Liver (tissue), 9 donors: ENCODE measurements around the gene AFP. TPM values are rescaled to one million over a fixed set of nuclear protein-coding genes. Genes with fewer than 3 reads are reported as not detected.

Experiments
- DNase-seq: peaks from one replicate; pipeline ENCODE4 v3.0.0-alpha.2; 2017; ENCODE audit warnings: low spot score
- H3K27ac ChIP-seq, 2 donors: one replicate each; pipeline ENCODE4 v1.7.0; 2013; ENCODE audit warnings: inconsistent platforms in 2 of 2, low read length in 2 of 2, control low read depth in 1 of 2, low read depth in 1 of 2, mild to moderate bottlenecking in 1 of 2
- H3K27me3 ChIP-seq, 4 donors: one replicate each; pipeline versions ENCODE4 v1.6.1 to v1.7.0; 2013; ENCODE audit warnings: low read length in 3 of 4, inconsistent platforms in 1 of 4, mild to moderate bottlenecking in 1 of 4, moderate library complexity in 1 of 4; ENCODE audit not compliant: control insufficient read depth in 4 of 4, insufficient read depth in 4 of 4
- H3K36me3 ChIP-seq, 4 donors: one replicate each; pipeline versions ENCODE4 v1.6.1 to v1.7.0; 2013; ENCODE audit warnings: low read length in 3 of 4, mild to moderate bottlenecking in 3 of 4, low read depth in 1 of 4, moderate library complexity in 1 of 4; ENCODE audit not compliant: control insufficient read depth in 4 of 4, insufficient read depth in 3 of 4
- H3K4me1 ChIP-seq, 4 donors: one replicate each; pipeline versions ENCODE4 v1.6.1 to v1.7.0; 2013; ENCODE audit warnings: low read length in 3 of 4, mild to moderate bottlenecking in 3 of 4, moderate library complexity in 1 of 4; ENCODE audit not compliant: control insufficient read depth in 4 of 4, insufficient read depth in 4 of 4
- H3K4me3 ChIP-seq, 3 donors: one replicate each; pipeline versions ENCODE4 v1.6.1 to v1.7.0; 2013; ENCODE audit warnings: low read length in 3 of 3, control low read depth in 1 of 3, low read depth in 1 of 3, mild to moderate bottlenecking in 1 of 3
- H3K9ac ChIP-seq, 2 donors: one replicate each; pipeline ENCODE4 v1.7.0; 2013; ENCODE audit warnings: low read length in 2 of 2, mild to moderate bottlenecking in 2 of 2, moderate library complexity in 2 of 2, control low read depth in 1 of 2, low read depth in 1 of 2
- H3K9me3 ChIP-seq, 4 donors: one replicate each; pipeline versions ENCODE4 v1.6.1 to v1.7.0; 2013; ENCODE audit warnings: low read length in 3 of 4; ENCODE audit not compliant: control insufficient read depth in 4 of 4
- ATF3 ChIP-seq: IDR thresholded peaks from 2 replicates; pipeline ENCODE4 v1.6.1; 2016; ENCODE audit warnings: antibody characterized with exemption
- CTCF ChIP-seq: fragments of 150-350 bp; IDR thresholded peaks from 2 replicates; pipeline ENCODE4 v1.5.1; 2017; ENCODE audit warnings: improper control_type of control experiment, low read depth, low read length; ENCODE audit not compliant: missing input control
- EGR1 ChIP-seq, 2 donors: IDR thresholded peaks; 2 replicates each; pipeline ENCODE4 v1.6.1; 2016 to 2018; ENCODE audit warnings: antibody characterized with exemption in 2 of 2, low read depth in 2 of 2
- FOXA1 ChIP-seq: IDR thresholded peaks from 2 replicates; pipeline ENCODE4 v1.6.1; 2016; ENCODE audit warnings: antibody characterized with exemption
- FOXA2 ChIP-seq: IDR thresholded peaks from 2 replicates; pipeline ENCODE4 v1.6.1; 2016; ENCODE audit warnings: antibody characterized with exemption
- GABPA ChIP-seq, 2 donors: IDR thresholded peaks in 1 of 2; conservative IDR thresholded peaks in 1 of 2; 2 replicates each; pipeline ENCODE4 v1.6.1; 2016; ENCODE audit warnings: antibody characterized with exemption in 2 of 2, mild to moderate bottlenecking in 1 of 2, moderate library complexity in 1 of 2
- HNF4A ChIP-seq, 2 donors: conservative IDR thresholded peaks; 2 replicates each; pipeline ENCODE4 v1.6.1; 2016; ENCODE audit warnings: antibody characterized with exemption in 2 of 2, mild to moderate bottlenecking in 2 of 2
- HNF4G ChIP-seq: IDR thresholded peaks from 2 replicates; pipeline ENCODE4 v1.6.1; 2016; ENCODE audit warnings: antibody characterized with exemption
- JUND ChIP-seq, 2 donors: IDR thresholded peaks; 2 replicates each; pipeline ENCODE4 v1.6.1; 2016; ENCODE audit warnings: antibody characterized with exemption in 2 of 2
- MAX ChIP-seq: IDR thresholded peaks from 2 replicates; pipeline ENCODE4 v1.6.1; 2016; ENCODE audit warnings: antibody characterized with exemption
- NR2F2 ChIP-seq: IDR thresholded peaks from 2 replicates; pipeline ENCODE4 v1.6.1; 2016; ENCODE audit warnings: antibody characterized with exemption
- RAD21 ChIP-seq, 2 donors: IDR thresholded peaks; 2 replicates each; pipeline ENCODE4 v1.6.1; 2016; ENCODE audit warnings: antibody characterized with exemption in 2 of 2, mild to moderate bottlenecking in 2 of 2
- REST ChIP-seq: IDR thresholded peaks from 2 replicates; pipeline ENCODE4 v1.6.1; 2016; ENCODE audit warnings: antibody characterized with exemption, mild to moderate bottlenecking
- RXRA ChIP-seq, 2 donors: IDR thresholded peaks; 2 replicates each; pipeline ENCODE4 v1.6.1; 2017 to 2018; ENCODE audit warnings: antibody characterized with exemption in 2 of 2, mild to moderate bottlenecking in 1 of 2
- SP1 ChIP-seq: IDR thresholded peaks from 2 replicates; pipeline ENCODE4 v1.6.1; 2018; ENCODE audit warnings: antibody characterized with exemption, mild to moderate bottlenecking
- TAF1 ChIP-seq: conservative IDR thresholded peaks from 2 replicates; pipeline ENCODE4 v1.6.1; 2016; ENCODE audit warnings: antibody characterized with exemption, mild to moderate bottlenecking
- YY1 ChIP-seq: IDR thresholded peaks from 2 replicates; pipeline ENCODE4 v1.6.1; 2016; ENCODE audit warnings: antibody characterized with exemption, mild to moderate bottlenecking
- WGBS: extraction: QIAGEN DNeasy Blood & Tissue Kit; methylation state at CpG from one replicate; pipeline ENCODE4 v1.1.7; 2013; 5-methylcytosine and 5-hydroxymethylcytosine counted together
- polyA plus RNA-seq, 2 donors: library from polyadenylated mRNA; stranded (reverse) in 1 of 2; unstranded in 1 of 2; fragments of 200-250 nt in 1 of 2; fragments of >200 nt in 1 of 2; fragmentation: Nextera tagmentation in 1 of 2; extraction: Ambion mirVana in 1 of 2; gene quantifications; one replicate each; pipeline versions ENCODE4 v1.2.1 to v1.2.3, GENCODE V29; 2013 to 2015
- total RNA-seq, 2 donors: library from RNA; depleted of rRNA; stranded (reverse); fragments of >200 nt; gene quantifications; one replicate each; pipeline ENCODE4 v1.2.3, GENCODE V29; 2014
- donor health status: healthy.
- donor health status: healthy.
- donor health status: healthy.
- donor health status: healthy.
- donor health status: healthy.

The AFP gene
- total and polyA plus RNA-seq, 4 donors, result 1.0 to 3,875 (median 5.7) TPM

GRCh38 chr4:73431813-73432168 lies 4.2 kb upstream of the AFP start:
- no peak for TF ChIP-seq REST
- TF ChIP-seq FOXA2, result no peak
- no peak for TF ChIP-seq YY1
- TF ChIP-seq NR2F2, result no peak
- TF ChIP-seq GABPA (IDR thresholded peaks at IDR 0.05 in 1 of 2, conservative IDR thresholded peaks at IDR 0.05 in 1 of 2), result no peak
- TF ChIP-seq EGR1 (IDR thresholded peaks at IDR 0.05; ENCODE audit: low read depth in 2 of 2), result no peak
- no peak for TF ChIP-seq HNF4G
- no peak for TF ChIP-seq SP1
- no peak for TF ChIP-seq CTCF
- TF ChIP-seq RAD21 (IDR thresholded peaks at IDR 0.05), result no peak
- no peak for TF ChIP-seq TAF1
- DNase-seq, result no peak

GRCh38 chr4:73432169-73433000 lies 3.6 kb upstream of the AFP start:
- no peaks in the 10 kb centered on the region for H3K27me3 ChIP-seq
- peak overlapping the region in 1 of 3 donors; percentile 22 for H3K4me3 ChIP-seq
- no peaks in the 10 kb centered on the region for H3K36me3 ChIP-seq
- H3K9ac ChIP-seq, result no peak overlapping the region
- H3K27ac ChIP-seq, result peak overlapping the region; percentile 9 to 59
- DNase-seq, result no peak
- H3K4me1 ChIP-seq, result peaks cover 3 to 29% (median 22%) of the 10 kb centered on the region in 4 donors
- no peaks in the 10 kb centered on the region for H3K9me3 ChIP-seq
- WGBS, result 28% methylated on average over 5 of the region's 5 CpGs
- TF ChIP-seq HNF4G (peak; percentile 93), JUND (IDR thresholded peaks at IDR 0.05) (peak; percentile 35 to 79), HNF4A (conservative IDR thresholded peaks at IDR 0.05) (peak; percentile 98), CTCF (no peak), NR2F2 (no peak), ATF3 (peak; percentile 54), MAX (peak; percentile 30), FOXA1 (peak; percentile 32), FOXA2 (peak; percentile 67), GABPA (IDR thresholded peaks at IDR 0.05 in 1 of 2, conservative IDR thresholded peaks at IDR 0.05 in 1 of 2) (no peak), YY1 (peak; percentile 40), TAF1 (peak; percentile 72), RXRA (IDR thresholded peaks at IDR 0.05) (peak; percentile 57 to 67), REST (peak; percentile 38)

More at GRCh38 chr4:73431813-73432168, 4.2 kb upstream of the AFP start:
- no peak overlapping the region for H3K27ac ChIP-seq
- H3K9me3 ChIP-seq, result no peaks in the 10 kb centered on the region
- H3K9ac ChIP-seq, result no peak overlapping the region
- WGBS, result 76% methylated on average over 1 of the region's 1 CpG
- H3K4me3 ChIP-seq, result no peak overlapping the region
- H3K4me1 ChIP-seq, result peaks cover 3 to 29% (median 22%) of the 10 kb centered on the region in 4 donors
- H3K36me3 ChIP-seq, result no peaks in the 10 kb centered on the region
- no peaks in the 10 kb centered on the region for H3K27me3 ChIP-seq
